Astrocyte of the cerebellum (primary cell): ENCODE results near the gene UNC13C.

ENCODE experiments used
- DNase-seq: peaks from one replicate; pipeline ENCODE4 v3.0.0-alpha.2; 2011; ENCODE audit warnings: low read depth
- H3K4me3 ChIP-seq: 2 replicates; pipeline ENCODE4 v1.5.1; 2011; ENCODE audit warnings: mild to moderate bottlenecking, low read depth, low read length, moderate library complexity
- in situ Hi-C: cut with HindIII; loops from 2 replicates; pipeline ENCODE4 v1.10.0; 2017; ENCODE audit warnings: low sequenced_read_pairs
- TF ChIP-seq, protein P1 (sequence below): IDR thresholded peaks from 2 replicates; pipeline ENCODE4 v1.5.1; 2012; ENCODE audit warnings: low read length, low read depth, moderate library complexity, mild to moderate bottlenecking; ENCODE audit errors: missing control alignments

Gene UNC13C

DNA sequence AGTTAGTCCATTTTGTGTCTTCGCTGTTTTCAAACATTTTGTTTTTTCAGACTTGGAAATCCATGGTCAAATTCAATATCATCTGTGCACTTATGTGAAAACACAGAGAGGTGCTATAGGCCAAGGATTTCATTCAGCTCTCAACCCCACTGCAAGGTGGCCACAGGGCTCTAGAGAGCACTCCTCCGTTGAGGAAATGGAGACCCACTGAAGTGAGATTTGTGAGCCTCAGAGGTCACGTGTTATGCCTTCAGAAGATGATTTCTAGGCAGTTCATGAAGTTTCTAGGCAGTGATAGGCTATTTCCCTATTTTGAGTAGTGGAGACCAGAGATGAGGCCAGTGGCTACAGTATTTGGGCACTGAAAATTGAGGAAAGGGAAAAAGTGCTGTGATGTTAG, 88.2 kb downstream of the UNC13C start:
- DNase-seq, result no peak
- in situ Hi-C loops, result no loop called here
- TF ChIP-seq, protein P1, sequence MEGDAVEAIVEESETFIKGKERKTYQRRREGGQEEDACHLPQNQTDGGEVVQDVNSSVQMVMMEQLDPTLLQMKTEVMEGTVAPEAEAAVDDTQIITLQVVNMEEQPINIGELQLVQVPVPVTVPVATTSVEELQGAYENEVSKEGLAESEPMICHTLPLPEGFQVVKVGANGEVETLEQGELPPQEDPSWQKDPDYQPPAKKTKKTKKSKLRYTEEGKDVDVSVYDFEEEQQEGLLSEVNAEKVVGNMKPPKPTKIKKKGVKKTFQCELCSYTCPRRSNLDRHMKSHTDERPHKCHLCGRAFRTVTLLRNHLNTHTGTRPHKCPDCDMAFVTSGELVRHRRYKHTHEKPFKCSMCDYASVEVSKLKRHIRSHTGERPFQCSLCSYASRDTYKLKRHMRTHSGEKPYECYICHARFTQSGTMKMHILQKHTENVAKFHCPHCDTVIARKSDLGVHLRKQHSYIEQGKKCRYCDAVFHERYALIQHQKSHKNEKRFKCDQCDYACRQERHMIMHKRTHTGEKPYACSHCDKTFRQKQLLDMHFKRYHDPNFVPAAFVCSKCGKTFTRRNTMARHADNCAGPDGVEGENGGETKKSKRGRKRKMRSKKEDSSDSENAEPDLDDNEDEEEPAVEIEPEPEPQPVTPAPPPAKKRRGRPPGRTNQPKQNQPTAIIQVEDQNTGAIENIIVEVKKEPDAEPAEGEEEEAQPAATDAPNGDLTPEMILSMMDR, result no peak
- no peak overlapping the region for H3K4me3 ChIP-seq

DNA sequence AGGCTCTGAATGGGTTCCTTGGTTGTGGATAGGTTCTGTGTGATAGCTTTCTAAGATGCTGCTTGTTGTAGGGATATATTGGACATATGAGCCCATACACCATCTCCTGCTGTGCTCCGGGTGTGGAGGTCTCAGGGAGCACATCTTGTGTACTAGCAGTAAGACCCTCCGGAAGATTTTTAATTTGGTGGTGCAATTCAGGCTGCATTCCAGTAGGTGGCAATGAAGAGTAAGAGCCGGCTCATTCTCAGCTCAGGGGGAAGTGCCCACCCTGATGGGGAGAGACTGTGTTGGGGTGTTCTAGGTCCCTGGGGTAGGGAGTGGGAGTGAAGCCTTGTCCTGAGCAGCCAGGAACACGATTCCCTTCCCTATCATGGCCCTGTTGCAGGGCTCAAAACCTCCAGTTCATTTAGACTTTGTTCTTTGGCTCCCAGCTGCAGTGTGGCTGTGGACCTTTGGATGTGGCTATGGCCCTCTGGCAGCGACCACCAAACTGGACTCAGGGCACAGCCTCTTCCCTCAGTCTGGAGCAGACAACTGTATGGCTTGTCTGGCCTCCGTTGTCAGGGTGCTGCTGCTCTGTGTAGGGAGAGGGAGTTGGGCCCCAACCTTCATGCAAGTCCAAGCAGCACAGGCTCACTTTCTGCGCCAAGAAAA, 104.7 kb downstream of the UNC13C start:
- no peak for DNase-seq
- in situ Hi-C loops, result no loop called here

DNA sequence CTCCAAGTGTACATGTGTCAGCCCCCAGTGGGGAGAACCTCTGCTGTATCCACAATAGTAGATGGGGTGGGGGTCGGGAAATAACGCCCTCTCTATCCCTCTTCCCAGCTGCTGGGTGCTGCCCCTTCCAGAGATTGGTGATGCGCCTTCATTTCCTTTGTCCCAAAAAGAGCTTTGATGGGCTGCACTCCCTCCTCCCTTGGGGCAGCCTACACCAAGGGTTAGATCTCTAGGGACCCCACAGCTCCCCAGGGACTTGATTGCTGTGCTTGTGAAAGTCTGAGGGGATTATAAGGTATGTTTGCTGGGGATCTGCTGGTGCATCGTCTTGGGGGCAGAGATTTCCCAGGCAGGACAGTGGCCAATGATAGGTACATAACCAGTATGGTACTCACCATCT, 105.3 kb downstream of the UNC13C start:
- DNase-seq, result no peak
- in situ Hi-C loops, result no loop called here
- H3K4me3 ChIP-seq, result no peak overlapping the region
- TF ChIP-seq, protein P1, result no peak

More for the DNA sequence above, 104.7 kb downstream of the UNC13C start:
- no peak overlapping the region for H3K4me3 ChIP-seq
- TF ChIP-seq, protein P1, result peak; percentile 77

DNA sequence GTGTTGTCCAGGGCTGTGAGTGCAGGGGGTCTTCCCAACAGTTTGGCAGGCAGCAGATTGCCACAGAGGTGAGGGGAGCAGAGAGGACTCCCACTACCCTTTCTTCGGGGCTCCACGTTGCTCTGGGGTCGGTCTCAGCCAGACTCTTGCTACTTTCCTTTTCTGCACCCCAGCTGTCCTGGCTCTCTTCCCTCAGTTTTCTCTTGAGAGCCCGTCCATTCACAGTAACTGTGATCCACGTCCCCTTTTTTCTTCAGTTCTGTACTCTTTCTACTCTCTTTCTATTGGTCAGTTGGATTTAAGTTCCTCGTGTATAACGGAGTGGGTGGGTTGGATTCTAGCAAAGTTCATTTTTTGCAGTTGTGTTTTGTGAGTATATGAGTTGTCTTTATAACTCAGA, 105.8 kb downstream of the UNC13C start:
- H3K4me3 ChIP-seq, result no peak overlapping the region
- no peak for DNase-seq
- in situ Hi-C loops, result no loop called here
- TF ChIP-seq, protein P1, result no peak

DNA sequence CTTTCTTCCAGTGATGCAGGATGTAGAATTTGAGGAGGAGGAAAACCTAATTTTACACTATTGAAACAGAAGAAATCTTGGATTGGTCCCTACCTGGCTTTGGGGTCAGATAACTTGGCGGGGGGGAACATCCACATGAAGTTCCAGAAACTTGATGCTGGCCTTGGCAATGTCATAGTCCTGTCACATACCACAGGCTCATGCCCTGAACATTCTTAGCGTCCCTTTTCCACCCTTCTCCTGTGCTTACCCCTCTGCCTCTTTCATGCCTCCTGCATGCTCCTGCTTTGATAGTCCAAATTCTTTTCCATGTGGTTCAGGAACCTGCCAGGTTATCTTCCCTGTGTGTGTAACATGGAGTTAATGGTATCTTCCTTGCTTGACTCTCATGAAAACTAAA, 110.6 kb downstream of the UNC13C start:
- in situ Hi-C loops, result no loop called here
- no peak for DNase-seq
- no peak overlapping the region for H3K4me3 ChIP-seq
- TF ChIP-seq, protein P1, result no peak

DNA sequence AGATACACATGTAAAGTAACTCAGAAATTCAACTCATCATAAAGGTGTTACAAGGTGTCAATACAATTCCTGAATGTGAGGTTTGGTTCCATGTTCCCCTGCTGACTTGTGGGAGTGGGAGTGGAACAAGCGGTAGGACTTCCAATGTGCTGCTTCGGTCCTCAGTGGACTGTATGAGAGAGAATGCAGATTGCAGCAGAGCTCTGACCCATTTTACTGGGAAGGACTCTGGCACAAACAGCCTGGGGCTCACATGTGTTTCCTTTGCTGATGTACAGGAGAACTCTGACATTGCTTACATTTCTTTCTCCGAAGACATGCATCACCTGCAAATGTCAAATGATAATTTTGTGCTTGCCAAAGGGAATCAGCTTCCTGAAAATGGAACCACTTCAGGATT, 111.5 kb downstream of the UNC13C start:
- H3K4me3 ChIP-seq, result no peak overlapping the region
- TF ChIP-seq, protein P1, result no peak
- in situ Hi-C loops, result no loop called here
- no peak for DNase-seq

DNA sequence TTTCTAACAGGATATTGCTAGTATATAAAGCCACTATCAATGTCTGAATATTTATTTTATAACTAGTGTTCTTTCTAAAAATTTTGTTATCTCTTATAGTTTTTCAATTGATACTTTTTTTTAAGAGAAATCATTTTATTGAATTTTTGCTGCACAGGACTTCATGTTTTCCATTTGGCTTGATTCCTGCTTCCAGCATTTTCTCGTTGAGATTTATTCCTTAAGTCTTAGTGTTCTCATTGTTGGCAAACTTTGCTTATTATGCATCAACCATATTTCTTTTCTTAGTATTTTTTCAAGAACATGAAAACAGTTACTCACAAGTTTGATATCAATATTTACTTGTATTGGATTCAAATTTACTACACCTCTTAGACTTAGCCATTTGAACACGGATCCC, 113.4 kb downstream of the UNC13C start:
- H3K4me3 ChIP-seq, result no peak overlapping the region
- TF ChIP-seq, protein P1, result no peak
- in situ Hi-C loops, result no loop called here
- no peak for DNase-seq
